HEK293T (cell line): ENCODE data around the gene OTX1.

Experiments
- BHLHE40 ChIP-seq: fragments of 450-650 bp; IDR thresholded peaks from 2 replicates; pipeline ENCODE4 v1.6.1; 2016; ENCODE audit warnings: mild to moderate bottlenecking, moderate library complexity, borderline replicate concordance
- CTBP1 ChIP-seq: fragments of 450-650 bp; IDR thresholded peaks from 2 replicates; pipeline ENCODE4 v1.6.1; 2016; ENCODE audit warnings: borderline replicate concordance
- ELF4 ChIP-seq: fragments of 450-650 bp; IDR thresholded peaks from 2 replicates; pipeline ENCODE4 v1.6.1; 2017; ENCODE audit warnings: antibody characterized with exemption
- FOXA1 ChIP-seq: fragments of 450-650 bp; IDR thresholded peaks from 2 replicates; pipeline ENCODE4 v1.6.1; 2016; ENCODE audit warnings: mild to moderate bottlenecking
- FOXK2 ChIP-seq: fragments of 450-650 bp; IDR thresholded peaks from 2 replicates; pipeline ENCODE4 v1.6.1; 2016; ENCODE audit warnings: mild to moderate bottlenecking
- FOXM1 ChIP-seq: fragments of 450-650 bp; IDR thresholded peaks from 2 replicates; pipeline ENCODE4 v1.6.1; 2017; ENCODE audit warnings: mild to moderate bottlenecking, borderline replicate concordance
- NFRKB ChIP-seq: fragments of 450-650 bp; IDR thresholded peaks from 2 replicates; pipeline ENCODE4 v1.6.1; 2016; ENCODE audit warnings: mild to moderate bottlenecking, moderate library complexity
- PKNOX1 ChIP-seq: fragments of 450-650 bp; IDR thresholded peaks from 2 replicates; pipeline ENCODE4 v1.6.1; 2016
- SP1 ChIP-seq: fragments of 450-650 bp; IDR thresholded peaks from 2 replicates; pipeline ENCODE4 v1.6.1; 2017
- SUZ12 ChIP-seq: fragments of 450-650 bp; IDR thresholded peaks from 2 replicates; pipeline ENCODE4 v1.6.1; 2016; ENCODE audit warnings: mild to moderate bottlenecking
- TARDBP ChIP-seq: fragments of 450-650 bp; IDR thresholded peaks from 2 replicates; pipeline ENCODE4 v1.6.1; 2016

GRCh38 chr2:63053081-63053888, 2.7 kb downstream of the OTX1 start:
- TF ChIP-seq TARDBP (no peak), FOXM1 (no peak), SP1 (no peak), ELF4 (no peak), FOXK2 (no peak), CTBP1 (no peak), NFRKB (no peak), BHLHE40 (no peak), FOXA1 (no peak), PKNOX1 (no peak), SUZ12 (no peak)
